AG04450 (cell line): ENCODE measurements around the gene TRDMT1. TPM values are rescaled to one million over a fixed set of nuclear protein-coding genes. Genes with fewer than 3 reads are reported as not detected.

ENCODE experiments used
- CTCF ChIA-PET: fragments of 300-600, 350-600 bp; formaldehyde crosslinking; extraction: SDS; loops from one replicate; lab custom pipeline; 2022; ENCODE audit warnings: antibody characterized with exemption, inconsistent platforms; lab: Charles Lee
- POLR2A ChIA-PET: fragments of 350-600 bp; formaldehyde crosslinking; extraction: SDS; loops from one replicate; lab custom pipeline; 2021; ENCODE audit warnings: antibody characterized with exemption, inconsistent platforms; lab: Yijun Ruan, JAX
- DNase-seq: peaks from one replicate; pipeline ENCODE4 v3.0.0-alpha.2; 2011; ENCODE audit warnings: low read depth, low spot score
- H3K27ac ChIP-seq: one replicate; pipeline ENCODE4 v1.5.1; 2012; ENCODE audit warnings: low read depth, low read length, control low read depth
- H3K27me3 ChIP-seq: one replicate; pipeline ENCODE4 v1.6.0; 2012; ENCODE audit warnings: low read length; ENCODE audit not compliant: control insufficient read depth, insufficient read depth
- H3K4me3 ChIP-seq: 2 replicates; pipeline ENCODE4 v1.5.1; 2011; ENCODE audit warnings: mild to moderate bottlenecking, low read depth, low read length, control low read depth
- H3K9me3 ChIP-seq: 2 replicates; pipeline ENCODE4 v1.5.1; 2012; ENCODE audit warnings: low read length; ENCODE audit not compliant: control insufficient read depth, insufficient read depth
- polyA plus RNA-seq: library from polyadenylated mRNA; depleted of rRNA; stranded (reverse); fragments of >200 nt; gene quantifications from 2 replicates; pipeline ENCODE4 v1.2.3, GENCODE V29; 2011
- TF ChIP-seq, protein P1 (sequence below): IDR thresholded peaks from 2 replicates; pipeline ENCODE4 v1.5.1; 2011; ENCODE audit warnings: low read depth, low read length, control low read depth, inconsistent platforms

TRDMT1 gene
- polyA plus RNA-seq, 1 experiment = 7.1 TPM

DNA sequence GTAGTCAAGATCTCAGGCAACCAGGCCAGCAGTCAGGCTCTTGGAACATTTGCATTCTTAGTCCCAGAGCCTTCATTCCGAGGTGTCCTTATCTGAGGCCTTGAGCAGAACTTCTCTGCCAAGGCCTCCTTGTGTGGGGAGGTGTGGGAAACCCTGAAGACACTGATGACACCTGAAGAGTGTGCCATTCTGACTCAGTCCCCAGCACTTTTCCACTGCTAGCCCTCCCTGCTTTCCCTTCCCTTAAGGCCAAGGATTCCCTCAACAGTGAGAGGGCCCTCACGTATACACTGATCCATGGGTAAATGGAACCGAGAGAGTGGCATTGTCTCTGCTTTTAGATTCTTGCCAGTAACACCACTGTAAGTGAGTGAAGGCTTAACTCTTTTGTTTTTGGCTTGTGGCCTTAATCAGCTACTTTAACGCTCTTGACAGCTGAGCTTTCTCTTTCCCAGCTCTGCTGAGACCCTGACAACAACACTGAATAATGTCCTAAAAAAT, 30.3 kb downstream of the TRDMT1 start:
- Histone ChIP-seq H3K27me3 (no peaks in the 10 kb centered on the region), H3K9me3 (no peaks in the 10 kb centered on the region), H3K4me3 (peak overlapping the region; percentile 7; the same call in 1 of the 2 replicates), H3K27ac (no peak overlapping the region)
- ChIA-PET CTCF (interaction anchor here (1.0 kb wide), 1 partner anchor 393 kb away, joined by 3 read pairs; no protein-coding TSS in a partner anchor), POLR2A (interaction anchor here (1.1 kb wide), 1 partner anchor 59 kb away, joined by 5 read pairs; no protein-coding TSS in a partner anchor)
- DNase-seq = no peak
- TF ChIP-seq, protein P1, sequence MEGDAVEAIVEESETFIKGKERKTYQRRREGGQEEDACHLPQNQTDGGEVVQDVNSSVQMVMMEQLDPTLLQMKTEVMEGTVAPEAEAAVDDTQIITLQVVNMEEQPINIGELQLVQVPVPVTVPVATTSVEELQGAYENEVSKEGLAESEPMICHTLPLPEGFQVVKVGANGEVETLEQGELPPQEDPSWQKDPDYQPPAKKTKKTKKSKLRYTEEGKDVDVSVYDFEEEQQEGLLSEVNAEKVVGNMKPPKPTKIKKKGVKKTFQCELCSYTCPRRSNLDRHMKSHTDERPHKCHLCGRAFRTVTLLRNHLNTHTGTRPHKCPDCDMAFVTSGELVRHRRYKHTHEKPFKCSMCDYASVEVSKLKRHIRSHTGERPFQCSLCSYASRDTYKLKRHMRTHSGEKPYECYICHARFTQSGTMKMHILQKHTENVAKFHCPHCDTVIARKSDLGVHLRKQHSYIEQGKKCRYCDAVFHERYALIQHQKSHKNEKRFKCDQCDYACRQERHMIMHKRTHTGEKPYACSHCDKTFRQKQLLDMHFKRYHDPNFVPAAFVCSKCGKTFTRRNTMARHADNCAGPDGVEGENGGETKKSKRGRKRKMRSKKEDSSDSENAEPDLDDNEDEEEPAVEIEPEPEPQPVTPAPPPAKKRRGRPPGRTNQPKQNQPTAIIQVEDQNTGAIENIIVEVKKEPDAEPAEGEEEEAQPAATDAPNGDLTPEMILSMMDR = no peak

DNA sequence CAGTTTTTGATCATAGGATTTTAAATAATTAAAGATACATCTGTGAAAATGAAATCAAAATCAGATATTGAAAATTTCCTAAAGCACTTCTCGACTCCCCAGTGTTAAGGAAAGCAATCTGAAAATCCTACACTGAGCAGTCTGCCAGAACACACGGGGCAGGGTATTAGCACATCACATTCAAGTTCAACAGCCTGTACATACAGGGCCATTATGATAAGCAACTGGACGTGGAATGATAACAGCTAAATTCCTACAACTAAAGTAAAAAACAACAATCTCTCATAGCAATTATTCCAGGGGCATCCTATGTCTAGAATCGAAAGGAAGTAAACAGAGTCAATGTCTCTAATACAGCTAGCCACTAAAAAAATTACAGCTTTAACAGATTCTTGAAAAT, 31.7 kb downstream of the TRDMT1 start:
- ChIA-PET POLR2A (no interaction called here), CTCF (interaction anchor here (0.6 kb wide), 1 partner anchor 95 kb away, joined by 5 read pairs; no protein-coding TSS in a partner anchor)
- DNase-seq = no peak
- Histone ChIP-seq H3K27ac (no peak overlapping the region), H3K27me3 (no peaks in the 10 kb centered on the region), H3K9me3 (no peaks in the 10 kb centered on the region), H3K4me3 (no peak overlapping the region)
- TF ChIP-seq, protein P1 = no peak

DNA sequence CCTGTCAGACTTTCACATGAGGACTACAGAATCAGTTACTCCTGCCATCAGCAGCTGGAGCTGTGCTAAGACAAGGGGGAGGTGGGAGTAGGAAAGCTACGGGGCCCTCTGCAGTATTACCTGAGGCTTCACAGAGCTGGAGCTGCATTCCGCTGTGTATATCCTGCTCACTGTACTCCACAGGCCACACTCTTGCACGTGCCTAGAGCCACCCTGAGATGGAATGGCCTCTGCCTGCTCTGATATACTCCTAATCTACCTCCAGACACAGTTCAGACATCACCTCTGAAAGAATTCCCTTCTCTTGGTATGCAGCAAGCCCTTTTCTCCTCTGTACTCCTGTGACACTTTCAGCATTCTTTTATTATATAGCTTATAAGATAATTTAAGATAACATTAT, 34.8 kb downstream of the TRDMT1 start:
- Histone ChIP-seq H3K27me3 (no peaks in the 10 kb centered on the region), H3K27ac (no peak overlapping the region), H3K9me3 (no peaks in the 10 kb centered on the region), H3K4me3 (no peak overlapping the region)
- TF ChIP-seq, protein P1 = no peak
- POLR2A ChIA-PET = interaction anchor here (1.0 kb wide), 1 partner anchor 63 kb away, joined by 3 read pairs; no protein-coding TSS in a partner anchor
- no peak for DNase-seq
- CTCF ChIA-PET = interaction anchor here (0.6 kb wide), 1 partner anchor 14 kb away, joined by 3 read pairs; no protein-coding TSS in a partner anchor

DNA sequence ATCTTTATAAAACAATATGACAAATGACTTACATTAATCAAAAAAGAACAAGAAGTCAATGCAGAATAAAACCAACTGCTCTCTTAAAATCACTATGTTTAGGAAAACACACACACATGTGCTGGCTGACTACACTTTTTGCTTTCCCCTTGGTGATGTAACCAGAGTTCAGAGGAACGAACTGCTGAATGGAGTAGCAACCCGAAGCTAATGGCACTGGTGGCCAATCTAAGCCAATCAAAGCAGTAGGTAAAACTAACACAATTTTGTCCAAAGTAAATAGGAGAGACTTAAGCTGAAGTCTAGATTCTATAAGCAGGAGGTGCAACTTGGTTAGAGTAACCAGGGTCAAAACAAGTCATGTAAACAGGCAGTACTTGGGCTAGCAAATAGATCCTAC, 38.6 kb downstream of the TRDMT1 start:
- CTCF ChIA-PET = no interaction called here
- POLR2A ChIA-PET = no interaction called here
- no peak overlapping the region for H3K27ac ChIP-seq
- H3K9me3 ChIP-seq = no peaks in the 10 kb centered on the region
- DNase-seq = no peak
- H3K27me3 ChIP-seq = no peaks in the 10 kb centered on the region
- TF ChIP-seq, protein P1 = no peak
- no peak overlapping the region for H3K4me3 ChIP-seq

DNA sequence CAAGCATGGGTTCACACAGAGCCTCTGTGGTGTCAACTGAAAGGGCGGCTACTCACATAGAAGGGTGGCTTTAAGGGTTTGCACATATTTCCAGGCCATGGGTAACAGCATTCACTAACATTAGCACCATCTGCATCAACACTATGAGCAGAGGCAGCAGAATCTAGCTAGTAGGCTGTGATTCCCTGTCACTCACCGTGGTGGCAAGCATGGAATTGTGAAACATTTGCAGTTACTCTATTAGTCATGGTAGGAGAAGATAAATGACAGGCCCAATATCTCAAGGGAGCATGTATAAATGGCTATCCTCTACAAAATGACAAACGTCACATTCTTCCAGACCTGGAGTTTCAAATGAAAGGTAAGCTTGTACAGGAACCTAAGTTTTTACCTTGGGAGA, 39.7 kb downstream of the TRDMT1 start:
- no peak for DNase-seq
- Histone ChIP-seq H3K27ac (no peak overlapping the region), H3K9me3 (no peaks in the 10 kb centered on the region), H3K27me3 (no peaks in the 10 kb centered on the region), H3K4me3 (no peak overlapping the region)
- POLR2A ChIA-PET = interaction anchor here (0.7 kb wide), 1 partner anchor 38 kb away, joined by 5 read pairs; no protein-coding TSS in a partner anchor
- TF ChIP-seq, protein P1 = no peak
- CTCF ChIA-PET = no interaction called here
